Stimulated activated CD8-positive, alpha-beta memory T cell treated with anti-CD3 and anti-CD28 coated beads, Interleukin-7, amount 100 ng/mL, for 4 hours (primary cell): ENCODE measurements around the gene SPINDOC.

Experiments used
- DNase-seq, 2 donors: peaks; one replicate each; pipeline ENCODE4 v3.0.0-alpha.2; 2020; ENCODE audit warnings: low read depth in 2 of 2

Gene SPINDOC

GRCh38 chr11:63834535-63835157 is 21.4 kb downstream of the SPINDOC start:
- no peak for DNase-seq

GRCh38 chr11:63835158-63835545 is 21.9 kb downstream of the SPINDOC start:
- DNase-seq, result no peak

GRCh38 chr11:63837027-63837688 is 23.9 kb downstream of the SPINDOC start:
- peak; percentile 48 to 68 for DNase-seq

- no peak for DNase-seq
These were observed 24.5 kb downstream of the SPINDOC start for GRCh38 chr11:63837739-63838138.

- DNase-seq, result no peak
These were observed 25.0 kb downstream of the SPINDOC start for GRCh38 chr11:63838150-63838677.

- peak; percentile 98 to 99 for DNase-seq
These were observed 25.6 kb downstream of the SPINDOC start, which contains the start of gene MARK2 for GRCh38 chr11:63838678-63839507. TSS of gene MARK2 (plus strand) at chr11:63839110. CDS start at chr11:63839507, 397 bp downstream.

- no peak for DNase-seq
These were observed 26.5 kb downstream of the SPINDOC start for GRCh38 chr11:63839508-63840355.

- DNase-seq, result no peak
These were observed 27.3 kb downstream of the SPINDOC start for GRCh38 chr11:63840356-63841060.

GRCh38 chr11:63841554-63841953 is 28.3 kb downstream of the SPINDOC start:
- DNase-seq, result no peak

- no peak for DNase-seq
These were observed 29.8 kb downstream of the SPINDOC start for GRCh38 chr11:63843041-63843440.

- no peak for DNase-seq
These were observed 31.6 kb downstream of the SPINDOC start for GRCh38 chr11:63844836-63845235.

- no peak for DNase-seq
These were observed 32.0 kb downstream of the SPINDOC start for GRCh38 chr11:63845303-63845702.

- no peak for DNase-seq
These were observed 32.7 kb downstream of the SPINDOC start for GRCh38 chr11:63845911-63846310.

- no peak for DNase-seq
These were observed 33.6 kb downstream of the SPINDOC start for GRCh38 chr11:63846897-63847296.

- DNase-seq, result no peak
These were observed 34.1 kb downstream of the SPINDOC start for GRCh38 chr11:63847363-63847762.

GRCh38 chr11:63849691-63850090 is 36.4 kb downstream of the SPINDOC start:
- no peak for DNase-seq

GRCh38 chr11:63850920-63851319 is 37.7 kb downstream of the SPINDOC start:
- no peak for DNase-seq

GRCh38 chr11:63851364-63851763 is 38.1 kb downstream of the SPINDOC start:
- DNase-seq, result no peak

- no peak for DNase-seq
These were observed 40.2 kb downstream of the SPINDOC start for GRCh38 chr11:63853476-63853875.

GRCh38 chr11:63854696-63855095 is 41.4 kb downstream of the SPINDOC start:
- no peak for DNase-seq

GRCh38 chr11:63855975-63856374 is 42.7 kb downstream of the SPINDOC start:
- DNase-seq, result no peak
